ENCODE results near the gene C15orf39. TPM values are rescaled to one million over a fixed set of nuclear protein-coding genes. Genes with fewer than 3 reads are reported as not detected.

Gene C15orf39
- total RNA-seq, 1 experiment from 2014 or later = 45.6 TPM

DNA sequence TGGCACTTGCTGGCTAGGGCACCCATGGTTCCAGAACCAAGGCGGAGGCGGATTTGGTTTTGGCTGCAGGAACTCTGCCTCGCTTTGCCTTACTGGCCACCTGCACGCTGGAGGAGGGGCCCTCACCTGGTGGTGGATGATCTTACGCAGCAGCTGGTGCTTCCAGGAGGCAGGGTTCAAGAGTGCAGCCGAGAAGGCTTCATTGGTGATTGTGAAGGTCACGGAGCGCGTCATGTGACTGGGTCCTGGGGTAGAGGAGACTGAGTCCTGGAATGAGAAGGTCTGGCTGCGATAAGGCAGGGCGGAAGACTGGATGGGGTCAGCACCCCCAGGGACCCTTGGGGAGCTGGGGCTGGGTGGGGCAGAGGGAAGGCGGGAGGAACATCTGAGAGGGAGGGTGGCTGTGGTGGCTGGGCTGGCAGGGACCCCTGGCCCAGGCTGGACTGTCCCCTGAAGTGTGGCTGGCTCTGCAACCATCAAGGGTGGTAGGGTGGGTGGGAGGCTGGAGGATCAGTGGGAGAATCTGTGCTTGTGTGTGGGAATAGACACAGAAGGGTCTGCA lies 30.7 kb downstream of the C15orf39 start:
- Histone ChIP-seq H3K79me2 (ENCODE audit: insufficient read depth, low read length) (no peaks in the 10 kb centered on the region), H3K56ac (ENCODE audit: insufficient read length, low read depth, low read length) (no peak overlapping the region), H2AFZ (ENCODE audit: low read length) (no peak overlapping the region), H4K8ac (replicated peaks; ENCODE audit: insufficient read length, low read depth, low read length) (no peak overlapping the region), H3K27ac (ENCODE audit: insufficient read length, low read depth, low read length) (no peak overlapping the region), H2AK5ac (ENCODE audit: insufficient read length, low read length) (no peak overlapping the region), H3K18ac (ENCODE audit: insufficient read length, low read depth, low read length) (no peak overlapping the region), H4K20me1 (ENCODE audit: control insufficient read depth, insufficient read depth, insufficient read length) (no peaks in the 10 kb centered on the region), H4K91ac (ENCODE audit: insufficient read length, low read depth, low read length) (no peak overlapping the region), H3K4ac (ENCODE audit: low read depth, low read length) (no peak overlapping the region), H3K4me2 (ENCODE audit: insufficient read depth, insufficient read length, low read length) (no peak overlapping the region), H3T11ph (ENCODE audit: low read length) (no peak overlapping the region), H3K14ac (ENCODE audit: insufficient read depth, low read length) (no peak overlapping the region), H2BK20ac (ENCODE audit: low read depth, low read length, poor library complexity, severe bottlenecking) (no peak overlapping the region), H2BK12ac (ENCODE audit: insufficient read length, low read depth, low read length) (no peak overlapping the region), H2BK15ac (ENCODE audit: low read depth, low read length) (no peak overlapping the region), H3K79me1 (ENCODE audit: insufficient read depth, low read depth, low read length, poor library complexity, severe bottlenecking) (no peaks in the 10 kb centered on the region), H3K9ac (ENCODE audit: extremely low read depth, insufficient read length, low read length) (no peak overlapping the region), H2BK120ac (ENCODE audit: low read depth, low read length, poor library complexity, severe bottlenecking) (no peak overlapping the region), H3K23me2 (ENCODE audit: insufficient read length, low read depth, low read length, poor library complexity, severe bottlenecking) (no peaks in the 10 kb centered on the region), H4K5ac (ENCODE audit: insufficient read length, low read depth, low read length) (no peak overlapping the region), H2BK5ac (ENCODE audit: insufficient read length, low read length) (no peak overlapping the region), H3K27me3 (ENCODE audit: insufficient read depth, low read length) (no peaks in the 10 kb centered on the region), H3K23ac (ENCODE audit: insufficient read length, low read depth, low read length) (no peak overlapping the region), H3K4me1 (ENCODE audit: insufficient read depth, low read length) (no peaks in the 10 kb centered on the region; the same call in 1 of the 2 replicates), H3K9me3 (ENCODE audit: control insufficient read depth, low read depth, low read length) (no peaks in the 10 kb centered on the region)
- WGBS (ENCODE audit: extremely low coverage, insufficient read length, low lambda C conversion rate) = no CpG with 5 or more reads among the region's 12 CpGs
- TF ChIP-seq, protein P1, sequence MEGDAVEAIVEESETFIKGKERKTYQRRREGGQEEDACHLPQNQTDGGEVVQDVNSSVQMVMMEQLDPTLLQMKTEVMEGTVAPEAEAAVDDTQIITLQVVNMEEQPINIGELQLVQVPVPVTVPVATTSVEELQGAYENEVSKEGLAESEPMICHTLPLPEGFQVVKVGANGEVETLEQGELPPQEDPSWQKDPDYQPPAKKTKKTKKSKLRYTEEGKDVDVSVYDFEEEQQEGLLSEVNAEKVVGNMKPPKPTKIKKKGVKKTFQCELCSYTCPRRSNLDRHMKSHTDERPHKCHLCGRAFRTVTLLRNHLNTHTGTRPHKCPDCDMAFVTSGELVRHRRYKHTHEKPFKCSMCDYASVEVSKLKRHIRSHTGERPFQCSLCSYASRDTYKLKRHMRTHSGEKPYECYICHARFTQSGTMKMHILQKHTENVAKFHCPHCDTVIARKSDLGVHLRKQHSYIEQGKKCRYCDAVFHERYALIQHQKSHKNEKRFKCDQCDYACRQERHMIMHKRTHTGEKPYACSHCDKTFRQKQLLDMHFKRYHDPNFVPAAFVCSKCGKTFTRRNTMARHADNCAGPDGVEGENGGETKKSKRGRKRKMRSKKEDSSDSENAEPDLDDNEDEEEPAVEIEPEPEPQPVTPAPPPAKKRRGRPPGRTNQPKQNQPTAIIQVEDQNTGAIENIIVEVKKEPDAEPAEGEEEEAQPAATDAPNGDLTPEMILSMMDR (conservative IDR thresholded peaks at IDR 0.05) = no peak
- Mint-ChIP-seq H3K9me3 (no peaks in the 10 kb centered on the region), H3K36me3 (ENCODE audit: insufficient read depth in 1 of 3, low read depth in 3 of 3) (peaks cover 0 to 2% (median 0%) of the 10 kb centered on the region in 3 experiments; a peak in 2 of 7 replicates), H3K4me3 (no peak overlapping the region), H3K27me3 (ENCODE audit: low read depth) (peaks cover 42% of the 10 kb centered on the region), H3K27ac (peak overlapping the region in 1 of 3 experiments; percentile 70; a peak in 1 of 7 replicates), H3K4me1 (peaks cover 9 to 12% of the 10 kb centered on the region in 2 experiments)
- DNase-seq = no peak
